HG03354 (cell line): Measurements from ENCODE around the gene FTSJ3.
"Not testable (repeated sequence)": the region's sequence is repeated elsewhere in the genome, so short reads cannot be mapped to it uniquely, and the experiment has no call there.

ENCODE experiments used
- ATAC-seq: cut with Tn5 transposase; IDR thresholded peaks from one replicate; pipeline ENCODE4 v1.9.1; 2021; ENCODE audit warnings: mild to moderate bottlenecking; ENCODE audit not compliant: unreplicated experiment, poor library complexity, severe bottlenecking

The FTSJ3 gene

GRCh38 chr17:63843910-63844677 lies 16.6 kb upstream of the FTSJ3 start:
- no peak for ATAC-seq

- not testable (repeated sequence) for ATAC-seq
Measured at GRCh38 chr17:63843387-63843888, 16.0 kb upstream of the FTSJ3 start.

DNA sequence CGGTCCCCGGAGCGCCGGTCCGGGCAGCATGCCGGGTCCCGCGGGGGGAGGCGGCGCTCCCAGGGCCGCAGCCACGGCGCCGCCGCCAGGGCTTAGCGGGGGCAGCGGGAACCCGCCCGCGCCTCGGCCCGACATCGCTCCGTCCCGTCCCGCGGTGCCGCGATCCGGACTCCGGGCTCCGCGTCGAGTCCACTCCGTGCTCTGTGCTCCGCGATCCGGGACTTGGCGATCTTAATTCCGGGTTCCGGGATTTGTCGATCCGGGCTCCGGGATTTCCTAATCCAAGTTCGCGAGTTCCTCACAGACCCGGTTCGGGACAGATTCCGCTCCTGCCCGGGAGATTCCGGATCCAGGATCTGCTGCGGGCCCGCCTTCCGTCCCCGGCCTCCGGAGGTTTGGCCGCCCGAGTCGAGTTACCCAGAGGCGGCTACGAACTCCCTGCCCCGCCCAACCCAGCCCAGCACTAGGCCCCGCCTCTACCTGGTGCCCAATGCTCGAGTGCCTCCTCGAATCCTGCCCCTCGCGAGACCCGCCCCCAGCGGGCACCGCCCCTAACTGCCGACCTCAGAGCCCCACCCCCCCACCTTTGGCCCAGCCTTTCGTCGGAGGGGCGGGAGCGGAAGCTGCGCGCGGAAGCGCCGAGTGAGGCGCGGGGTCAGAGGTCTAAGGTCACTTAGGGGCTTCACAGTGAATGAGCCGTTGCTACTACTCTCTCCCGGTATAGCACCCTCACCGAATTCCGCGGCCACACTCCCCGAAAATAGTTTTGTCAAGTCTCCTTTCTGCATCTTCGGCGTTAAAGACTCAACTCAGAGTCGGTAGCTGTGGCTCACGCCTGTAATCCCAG lies 15.3 kb upstream of the FTSJ3 start, which contains the start of gene SMARCD2:
SMARCD2 (minus strand) TSS at position 146 of the 847 bp plus-strand sequence; CDS start at position 135, 11 bp downstream.
- ATAC-seq = peak; percentile 80

GRCh38 chr17:63842173-63842539 lies 14.7 kb upstream of the FTSJ3 start:
- ATAC-seq = peak; percentile 30

DNA sequence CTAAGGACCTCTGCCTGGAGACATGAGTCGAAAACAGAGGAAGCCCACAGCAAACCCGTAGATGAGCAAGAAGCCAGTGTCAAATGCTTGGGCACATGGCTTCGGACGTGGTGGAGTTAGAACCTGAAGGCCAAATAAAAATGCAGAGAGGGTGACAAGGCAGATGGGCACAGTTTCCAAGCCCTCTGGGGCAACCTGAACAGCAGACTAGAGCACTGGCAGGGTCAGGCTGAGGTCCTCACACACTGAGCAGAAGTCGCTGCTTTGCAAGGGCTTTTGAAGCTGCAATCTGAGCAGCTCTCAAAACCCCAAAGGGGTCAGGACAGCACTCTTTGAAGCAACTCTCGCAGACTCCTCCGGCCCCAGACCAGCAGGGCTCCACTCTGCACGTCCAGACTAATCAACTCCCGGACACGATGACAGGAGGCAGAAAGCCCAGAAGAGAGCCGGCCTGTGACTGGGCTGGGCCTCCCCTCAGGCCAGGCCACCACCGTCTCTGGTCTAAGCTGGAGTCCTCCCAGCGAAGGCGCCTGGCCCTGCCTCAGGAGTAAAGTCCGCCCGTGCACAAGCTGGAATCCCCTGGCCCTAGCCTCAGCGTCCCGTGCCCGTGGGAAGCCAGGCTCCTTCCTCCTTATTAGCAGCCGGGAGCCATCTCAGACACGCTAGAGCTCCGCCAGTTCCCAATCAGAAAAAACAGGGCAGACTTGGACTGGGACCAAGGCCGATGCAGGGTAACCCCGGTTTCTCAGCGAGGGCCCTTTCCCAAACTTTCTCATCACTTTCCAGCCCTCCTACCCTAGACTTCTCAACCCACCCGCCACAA lies 14.1 kb upstream of the FTSJ3 start:
- no peak for ATAC-seq

GRCh38 chr17:63840591-63841349 lies 13.3 kb upstream of the FTSJ3 start:
- no peak for ATAC-seq

GRCh38 chr17:63838631-63839171 lies 11.2 kb upstream of the FTSJ3 start:
- no peak for ATAC-seq

GRCh38 chr17:63837962-63838600 lies 10.6 kb upstream of the FTSJ3 start:
- ATAC-seq = no peak

DNA sequence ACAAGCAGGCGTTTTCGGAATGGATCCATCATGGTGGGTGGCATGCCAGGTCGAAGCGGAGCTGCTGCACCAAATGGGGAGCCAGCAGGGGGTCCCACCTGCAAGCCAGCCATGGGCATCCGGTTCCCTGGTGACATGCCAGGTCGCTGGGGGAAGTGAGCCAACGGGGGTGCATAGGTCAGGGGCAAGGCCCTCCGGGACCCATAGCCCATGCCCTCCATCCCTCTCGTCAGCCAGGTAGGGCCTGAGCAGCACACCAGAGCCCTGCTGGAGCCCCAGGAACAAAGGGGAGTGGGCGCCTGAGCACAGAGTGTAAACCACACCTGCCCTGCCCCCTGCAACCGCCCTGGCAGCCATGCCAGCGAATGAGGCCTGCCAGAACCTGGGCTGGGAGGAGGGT lies 10.0 kb upstream of the FTSJ3 start:
- ATAC-seq = no peak

DNA sequence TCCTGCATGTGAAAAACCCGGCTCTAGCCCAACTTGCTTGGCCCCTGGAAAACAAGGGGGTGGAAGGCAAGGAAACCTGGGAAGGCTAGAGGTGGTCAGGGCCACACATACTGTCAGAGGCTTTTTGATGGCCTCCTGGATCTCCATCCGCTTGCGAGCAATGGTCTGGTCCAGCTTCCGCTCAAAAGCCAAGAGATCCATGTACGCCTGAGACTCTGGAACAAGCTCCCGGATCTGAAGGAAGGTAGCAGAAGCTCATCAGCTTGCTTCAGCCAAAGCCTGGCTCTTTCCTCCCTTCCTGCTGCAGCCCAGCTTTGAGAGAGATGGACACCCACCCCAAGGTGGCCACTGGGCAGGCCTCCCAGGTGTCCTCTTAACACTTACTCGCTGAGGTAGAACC lies 9.3 kb upstream of the FTSJ3 start:
- ATAC-seq = no peak

- ATAC-seq = no peak
Measured at GRCh38 chr17:63835167-63835720, 7.8 kb upstream of the FTSJ3 start.

DNA sequence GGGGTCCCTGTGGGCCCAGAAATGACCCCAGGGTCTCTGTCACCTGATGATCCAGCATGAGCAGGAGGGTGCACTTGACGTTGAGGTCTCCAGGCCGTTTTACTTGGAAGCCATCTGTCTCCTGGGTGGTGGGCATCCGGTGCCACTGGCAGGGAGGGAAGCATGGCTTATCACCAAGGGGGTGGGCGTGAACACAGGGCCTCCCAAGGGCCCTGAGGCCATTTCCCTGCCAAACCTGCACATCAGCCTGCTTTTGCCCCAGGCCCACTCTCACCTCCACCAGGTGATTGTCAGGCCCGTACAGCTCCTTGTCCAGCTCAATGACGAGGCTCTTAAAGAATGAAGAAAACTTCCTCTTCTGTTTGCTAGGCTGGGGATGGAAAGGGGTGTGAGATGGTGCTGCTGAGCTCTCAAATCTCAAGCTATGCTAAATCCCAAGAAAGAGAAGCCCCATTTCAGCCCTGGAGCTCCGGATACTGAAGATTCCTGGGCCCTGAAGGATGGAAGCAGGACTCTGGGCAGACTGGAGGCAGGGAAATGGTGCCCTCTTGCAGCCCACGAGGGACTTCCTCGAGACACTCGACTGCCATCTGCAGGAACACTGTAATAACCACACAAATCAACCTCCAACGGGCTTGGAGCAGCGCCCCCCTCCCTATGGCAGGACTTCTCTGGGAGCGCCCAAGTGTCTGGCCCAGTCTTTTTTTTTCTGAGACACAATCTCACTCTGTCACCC lies 7.1 kb upstream of the FTSJ3 start:
- ATAC-seq = peak; percentile 65

DNA sequence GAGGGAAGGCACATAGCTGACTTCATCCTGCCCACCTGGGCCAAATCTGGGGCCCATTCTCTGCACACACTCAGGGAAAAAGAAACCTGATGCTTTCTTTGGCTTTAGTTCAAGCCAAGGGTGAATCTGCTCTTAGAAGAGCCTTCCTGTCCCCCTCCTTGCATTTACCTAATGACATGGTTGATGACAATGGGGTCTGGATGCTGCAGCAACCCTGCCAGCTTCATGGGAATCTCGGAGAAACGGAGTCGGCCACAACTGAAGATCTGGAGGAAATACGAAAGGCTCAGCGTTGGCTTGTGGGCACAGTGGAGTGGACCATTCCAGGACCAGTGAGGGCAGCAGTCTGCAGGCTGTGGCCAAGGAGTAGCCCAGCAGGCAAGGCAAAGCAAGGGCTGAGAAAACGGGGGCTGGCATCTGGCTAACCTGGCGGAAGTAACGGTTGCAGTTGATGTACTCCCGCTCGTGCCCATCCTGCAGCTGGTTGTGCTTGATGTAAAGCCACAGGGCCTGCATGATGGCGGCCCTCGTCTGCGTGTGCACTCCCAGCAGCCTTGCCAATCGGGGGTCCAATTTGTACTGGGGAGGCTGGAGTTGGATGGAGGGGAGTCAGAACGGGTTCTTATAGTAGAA lies 6.4 kb upstream of the FTSJ3 start:
- ATAC-seq = no peak

- ATAC-seq = no peak
Measured at GRCh38 chr17:63833026-63833740, 5.7 kb upstream of the FTSJ3 start.

DNA sequence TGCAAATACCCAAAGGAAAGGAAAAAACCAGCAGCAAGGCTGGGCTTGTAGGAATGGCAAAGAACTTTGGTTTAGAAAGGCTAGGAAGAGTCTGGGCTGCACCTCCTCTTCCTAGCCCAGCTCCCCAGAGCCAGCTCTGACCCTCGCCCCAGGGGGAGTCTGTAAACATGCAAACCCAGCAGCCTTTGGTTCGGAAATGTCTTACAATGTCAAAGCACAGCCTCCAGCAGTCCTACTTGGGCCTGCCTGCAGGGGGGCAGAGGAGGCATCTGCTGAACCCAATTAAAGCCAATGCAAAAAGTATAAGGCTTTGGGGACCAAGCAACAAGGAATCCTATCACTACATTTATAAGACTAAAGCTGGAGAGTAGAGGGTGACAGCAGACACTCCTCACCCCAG lies 5.0 kb upstream of the FTSJ3 start:
- no peak for ATAC-seq

- no peak for ATAC-seq
Measured at GRCh38 chr17:63832014-63832413, 4.6 kb upstream of the FTSJ3 start.

- ATAC-seq = no peak
Measured at GRCh38 chr17:63831505-63831904, 4.0 kb upstream of the FTSJ3 start.
